ENCODE measurements around the gene SEMA3G.

SEMA3G gene

GRCh38 chr3:52479037-52479876, 34.4 kb upstream of the SEMA3G start:
- FAIRE-seq: no peak

DNA sequence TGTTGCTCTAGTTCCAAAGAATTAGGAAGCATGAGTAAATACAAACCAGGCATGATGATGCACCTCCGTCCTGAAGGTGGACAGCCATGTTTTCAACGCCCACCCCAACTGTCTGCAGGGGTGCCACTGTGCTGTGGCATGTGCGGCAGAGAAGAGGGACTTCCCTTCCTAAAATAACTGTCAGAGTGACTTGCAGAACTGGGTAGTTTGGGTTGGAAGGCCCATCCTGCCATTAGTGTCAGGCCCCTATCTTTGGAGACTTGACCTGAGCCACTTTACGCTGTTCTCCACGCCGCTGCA, 32.8 kb upstream of the SEMA3G start:
- FAIRE-seq: no peak

GRCh38 chr3:52477076-52477795, 32.3 kb upstream of the SEMA3G start:
- FAIRE-seq: no peak

- FAIRE-seq: no peak
Measured at GRCh38 chr3:52473026-52473425, 28.1 kb upstream of the SEMA3G start.

DNA sequence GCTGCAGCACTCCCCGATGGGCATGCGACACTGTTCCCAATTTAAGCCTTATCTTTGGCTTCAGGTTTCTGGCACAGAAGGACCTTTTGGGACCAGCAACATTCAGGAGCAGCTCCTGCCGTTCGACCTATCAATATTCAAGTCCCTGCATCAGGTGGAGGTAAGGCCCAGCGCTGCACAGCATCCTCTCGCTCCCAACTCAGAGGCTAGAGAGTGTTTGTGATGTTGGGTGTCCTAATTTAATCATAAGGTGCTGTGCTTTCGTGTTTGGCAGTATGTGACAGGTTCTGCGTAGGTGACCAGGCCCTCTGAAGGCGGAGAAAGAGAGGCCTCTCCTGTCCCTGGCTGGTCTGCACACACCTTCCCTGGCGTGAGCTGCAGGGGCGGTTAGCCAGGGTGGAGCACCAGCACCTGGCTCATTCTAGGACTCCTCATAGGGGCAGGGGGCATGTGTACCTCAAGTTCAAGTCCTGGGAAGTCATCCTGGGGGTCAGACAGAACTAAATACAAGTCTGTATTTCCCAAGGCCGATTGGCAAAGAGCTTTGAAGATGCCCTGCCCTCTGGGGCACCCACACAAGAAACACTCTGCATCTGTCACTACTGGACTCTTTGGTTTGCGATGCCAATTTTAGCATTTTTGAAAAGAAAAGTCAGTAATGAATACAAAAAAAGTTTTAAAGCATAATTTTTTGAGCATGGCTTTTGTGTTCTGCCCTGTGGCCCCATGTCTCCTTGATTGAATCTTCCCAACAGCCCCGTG, 27.5 kb upstream of the SEMA3G start:
- no peak for FAIRE-seq

- no peak for FAIRE-seq
Measured at GRCh38 chr3:52471371-52472238, 26.7 kb upstream of the SEMA3G start.

DNA sequence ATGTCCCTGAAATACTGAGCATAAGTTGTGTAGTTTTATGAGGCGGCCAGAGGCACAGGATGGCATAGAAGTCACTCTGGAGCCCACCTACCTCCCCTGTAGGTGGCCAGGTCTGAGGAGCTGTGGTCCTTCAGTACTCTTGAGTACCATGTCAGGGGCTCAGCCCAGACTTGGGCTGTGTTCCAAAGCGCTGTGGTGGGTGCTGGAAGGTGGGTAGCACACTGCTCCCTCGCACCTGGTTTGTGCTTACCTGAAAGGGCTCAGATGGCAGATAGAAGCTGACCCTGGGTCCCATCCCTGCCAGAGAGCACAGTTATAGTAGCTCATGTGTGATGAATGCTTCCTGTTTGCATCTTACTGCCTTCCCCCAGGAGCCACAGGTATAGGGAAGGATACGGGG, 26.0 kb upstream of the SEMA3G start:
- FAIRE-seq: no peak

- FAIRE-seq: no peak
Measured at GRCh38 chr3:52469001-52469400, 24.1 kb upstream of the SEMA3G start.

DNA sequence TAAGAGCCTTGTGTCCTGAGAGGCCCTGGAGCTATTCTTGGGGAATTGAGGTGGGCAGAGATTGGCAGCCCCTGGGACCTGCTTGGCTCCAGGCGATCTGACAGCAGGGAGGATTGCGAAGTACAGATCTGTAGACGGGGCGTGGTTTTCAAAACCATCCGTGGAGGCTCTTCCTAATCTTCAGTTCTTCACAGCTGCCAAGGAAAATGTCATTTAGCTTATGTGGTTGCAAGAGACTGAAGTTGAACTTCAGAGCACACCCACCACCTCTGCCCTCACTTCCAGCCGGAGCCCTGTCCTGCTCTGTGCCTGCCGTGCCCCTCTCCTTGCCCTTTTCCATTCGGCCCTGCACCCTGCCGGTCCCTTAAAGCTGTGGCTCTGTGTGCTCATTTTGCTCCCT, 23.4 kb upstream of the SEMA3G start:
- no peak for FAIRE-seq

- FAIRE-seq: no peak
Measured at GRCh38 chr3:52463416-52463815, 18.5 kb upstream of the SEMA3G start.

DNA sequence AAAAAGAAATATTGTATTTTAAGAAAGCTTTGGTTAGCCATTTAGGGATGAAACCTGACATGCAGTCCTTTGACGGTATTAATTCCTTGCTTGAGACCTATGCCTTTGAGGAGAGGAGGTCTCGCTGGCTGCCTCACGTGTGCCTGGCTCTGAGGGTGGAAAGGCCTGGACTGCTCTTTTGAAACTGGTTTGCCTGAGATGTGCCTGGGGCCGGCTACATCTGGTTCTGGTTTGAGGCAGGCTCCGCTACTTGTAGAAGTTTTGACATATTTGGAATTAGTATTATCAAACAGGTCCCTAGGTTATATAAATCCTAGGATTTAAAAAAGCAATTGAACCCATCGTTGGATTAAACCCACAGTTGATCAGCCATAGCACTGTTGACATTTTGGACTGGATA, 17.0 kb upstream of the SEMA3G start:
- FAIRE-seq: no peak

DNA sequence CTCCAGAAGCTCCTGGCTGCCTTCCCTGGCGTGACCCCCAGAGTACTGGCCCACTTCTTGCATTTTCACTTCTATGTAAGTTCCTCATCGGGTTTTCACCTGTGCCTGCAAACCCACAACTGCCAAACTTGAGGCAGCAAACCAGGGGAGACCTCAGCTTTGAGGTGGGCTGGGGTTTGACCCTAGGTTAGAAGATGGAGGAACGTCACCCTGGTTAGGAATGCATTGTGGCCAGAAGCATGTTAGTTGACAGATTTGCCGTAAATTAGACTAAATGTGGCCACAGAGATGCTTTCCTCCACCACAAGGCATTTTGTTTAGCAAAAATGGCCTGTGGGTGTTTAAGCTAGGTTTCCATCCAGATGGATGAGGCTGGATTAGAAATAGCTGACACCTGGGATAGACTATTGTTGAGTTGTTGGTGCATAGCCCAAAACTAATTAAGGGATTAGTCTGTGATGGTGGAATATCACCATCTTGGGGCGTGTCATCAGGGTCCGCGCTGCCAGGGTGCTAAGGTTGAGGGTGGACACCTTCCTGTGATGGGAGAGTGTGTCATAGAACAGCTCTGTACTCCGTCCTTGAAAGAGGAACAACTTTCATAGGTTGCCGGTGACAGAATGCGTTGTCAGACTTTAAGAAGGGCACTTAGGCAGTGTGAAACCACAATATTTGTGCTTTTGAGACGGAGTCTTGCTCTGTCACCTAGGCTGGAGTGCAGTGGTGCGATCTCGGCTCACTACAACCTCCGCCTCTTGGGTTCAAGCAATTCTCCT, 14.1 kb upstream of the SEMA3G start:
- FAIRE-seq: no peak

GRCh38 chr3:52458031-52458760, 13.3 kb upstream of the SEMA3G start:
- no peak for FAIRE-seq

GRCh38 chr3:52456800-52457183, 11.9 kb upstream of the SEMA3G start:
- FAIRE-seq: no peak

DNA sequence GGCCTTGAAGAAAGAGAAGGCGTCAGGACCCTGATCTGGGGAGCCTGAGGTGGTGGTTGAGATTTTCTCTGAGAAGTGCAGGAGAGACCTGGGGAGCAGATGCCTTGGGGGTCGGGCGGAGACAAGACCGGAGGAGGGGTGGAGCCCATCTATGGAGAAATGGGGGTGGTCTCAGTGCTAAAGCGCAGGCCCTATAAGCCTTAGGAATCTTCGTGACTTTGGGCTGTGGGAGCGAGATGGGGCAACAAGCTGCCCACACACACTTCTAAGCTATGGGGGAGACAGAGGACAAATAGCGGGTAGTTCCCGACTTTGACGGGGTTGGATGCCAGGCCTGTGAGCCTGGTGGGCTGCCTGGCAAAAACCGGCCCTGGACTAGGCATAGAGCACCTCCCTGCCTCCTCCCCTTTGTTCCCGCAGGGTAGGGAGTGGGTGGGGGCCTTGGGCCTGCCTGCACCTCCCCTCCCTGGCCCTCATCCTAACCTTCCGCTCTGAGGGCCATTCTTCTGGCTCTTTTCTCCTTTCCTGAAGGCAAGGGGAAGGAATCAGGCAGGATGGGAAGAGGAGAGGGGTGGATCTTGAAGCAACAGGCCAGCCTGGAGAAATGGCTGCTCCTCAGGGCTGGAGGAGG, 11.4 kb upstream of the SEMA3G start:
- no peak for FAIRE-seq

GRCh38 chr3:52455283-52456168, 10.6 kb upstream of the SEMA3G start, which contains the start of gene NISCH:
TSS of gene NISCH (plus strand) at chr3:52455604. CDS start at chr3:52455642, 38 bp downstream.
- no peak for FAIRE-seq

GRCh38 chr3:52454938-52455282, 10.0 kb upstream of the SEMA3G start:
- FAIRE-seq: no peak

DNA sequence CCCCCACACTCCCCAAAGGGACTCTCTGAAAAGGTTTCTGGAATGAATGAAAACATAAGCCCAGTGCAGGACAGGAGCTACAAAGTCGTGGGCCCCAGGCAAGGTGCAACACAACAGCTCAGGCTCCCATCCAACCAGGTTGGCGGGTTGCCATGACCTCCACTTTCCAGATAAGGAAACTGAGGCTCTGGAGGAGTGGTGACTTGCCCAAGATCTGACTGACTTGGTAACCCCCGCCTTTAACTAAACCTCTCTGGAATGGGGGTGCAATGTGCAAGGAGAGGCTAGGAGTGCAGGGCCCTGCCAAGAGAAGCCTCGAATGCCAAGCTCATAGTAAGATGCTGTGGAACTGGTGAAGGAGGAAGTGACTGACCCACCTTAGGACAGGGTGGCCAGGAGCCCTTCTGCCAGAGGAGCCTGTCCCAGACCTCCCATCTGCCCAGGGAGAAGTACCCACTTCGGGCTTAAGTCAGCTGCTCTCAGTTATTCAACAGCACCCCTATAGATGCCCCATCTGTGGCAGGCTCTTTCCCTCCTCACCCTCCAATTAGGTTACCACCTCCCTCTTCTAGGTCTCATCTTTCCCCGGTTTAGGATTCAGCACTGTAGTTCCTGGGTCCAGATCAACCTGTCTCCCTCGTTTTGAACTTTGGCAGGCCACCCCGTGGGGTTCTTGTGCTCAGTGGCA, 9.5 kb upstream of the SEMA3G start:
- FAIRE-seq: no peak

Measured in colon (tissue), 2 donors.